ENCODE measurements around the gene LRRC28.
A peak's percentile ranks its signal among the peaks of the same experiment; 100 is the strongest.

LRRC28 gene

DNA sequence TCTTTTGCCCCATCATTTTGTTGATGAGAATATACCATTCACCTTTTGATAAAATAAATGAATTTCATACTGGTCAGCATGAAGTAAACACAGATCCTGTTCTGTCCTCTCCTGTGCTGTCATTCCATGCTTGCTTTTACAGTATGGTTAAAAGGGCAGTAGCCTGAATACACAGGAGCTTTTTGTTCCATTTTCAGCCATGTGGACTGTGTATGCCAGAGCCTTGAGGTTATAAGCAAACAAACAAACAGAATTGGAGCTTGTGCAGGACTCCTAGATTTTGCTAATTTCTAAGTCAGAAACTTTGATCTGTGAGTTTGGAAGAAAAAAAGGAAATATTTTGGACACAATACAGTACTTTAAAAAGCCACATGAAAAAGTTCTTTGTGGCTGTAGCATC, 91.9 kb downstream of the LRRC28 start:
- DNase-seq (ENCODE audit: low read depth in 2 of 2), result no peak

DNA sequence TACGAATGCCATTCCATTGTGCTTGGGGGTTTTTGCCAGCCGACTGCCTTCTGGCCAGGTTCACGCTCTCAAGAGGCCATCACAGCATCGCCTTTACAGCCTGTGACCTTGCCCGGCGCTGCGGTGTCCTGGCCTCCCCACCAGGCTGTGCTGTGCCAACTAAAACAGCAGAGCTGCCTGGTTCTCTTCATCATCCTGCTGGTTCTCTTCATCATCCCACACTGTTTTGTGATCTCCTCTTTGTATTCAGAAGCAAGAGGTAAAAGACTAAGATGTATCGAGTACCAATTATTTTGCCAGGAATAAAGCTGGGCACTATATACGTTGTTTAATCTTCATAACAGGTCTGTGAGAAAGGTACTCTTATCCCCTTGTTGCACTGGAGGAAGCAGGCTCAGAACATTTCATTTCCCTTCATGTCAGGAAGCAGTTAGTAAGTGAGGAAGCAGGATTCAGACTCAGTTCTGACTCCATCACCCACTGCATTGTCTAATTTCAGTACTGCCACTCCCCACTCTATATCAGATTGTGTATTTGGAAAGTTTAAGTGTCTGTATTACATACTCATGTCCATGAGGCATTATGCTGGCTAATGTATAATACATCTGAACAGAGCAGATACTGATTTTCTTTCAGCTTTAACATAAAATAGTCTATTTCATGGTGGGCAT, 92.7 kb downstream of the LRRC28 start:
- DNase-seq (ENCODE audit: low read depth in 2 of 2), result peak in 1 of 2 donors; percentile 23

DNA sequence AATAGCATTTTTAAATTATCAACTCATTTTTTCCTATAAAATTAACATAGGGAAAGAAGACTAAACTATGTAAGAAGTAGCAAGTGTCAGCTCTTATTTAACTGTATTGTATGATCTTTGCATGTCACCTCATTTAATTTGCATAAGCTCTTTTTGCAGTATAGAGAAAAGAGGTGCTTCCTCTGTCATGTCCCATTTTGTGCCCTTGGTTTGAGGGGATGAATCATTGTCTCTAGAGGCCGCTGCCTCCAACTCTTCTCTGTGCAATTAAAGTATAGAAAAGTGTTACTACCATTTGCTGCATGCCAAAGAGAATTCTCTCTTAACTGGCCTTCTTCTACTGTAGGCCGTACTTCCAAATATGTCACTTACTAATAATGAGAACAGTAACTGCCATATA, 93.4 kb downstream of the LRRC28 start:
- DNase-seq (ENCODE audit: low read depth in 2 of 2), result no peak

DNA sequence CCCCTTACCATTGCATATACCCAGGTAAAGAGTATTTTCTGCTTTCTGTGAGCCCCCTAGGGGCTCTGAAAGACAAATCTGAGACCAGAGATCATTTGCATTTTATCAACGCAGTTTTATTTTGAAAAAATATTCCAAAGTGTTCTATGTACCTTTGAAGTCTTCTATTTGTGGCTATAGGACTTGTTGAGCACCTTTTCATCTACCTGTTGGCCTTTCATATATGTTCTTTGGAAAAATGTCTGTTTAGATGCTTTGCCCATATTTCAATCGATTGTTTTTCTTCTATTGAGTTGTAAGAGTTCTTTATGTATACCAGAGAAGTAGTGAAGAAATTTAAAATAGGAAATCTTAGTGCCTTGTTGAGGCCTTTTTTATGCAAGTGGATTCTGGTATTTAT, 94.0 kb downstream of the LRRC28 start:
- DNase-seq (ENCODE audit: low read depth in 2 of 2), result no peak

DNA sequence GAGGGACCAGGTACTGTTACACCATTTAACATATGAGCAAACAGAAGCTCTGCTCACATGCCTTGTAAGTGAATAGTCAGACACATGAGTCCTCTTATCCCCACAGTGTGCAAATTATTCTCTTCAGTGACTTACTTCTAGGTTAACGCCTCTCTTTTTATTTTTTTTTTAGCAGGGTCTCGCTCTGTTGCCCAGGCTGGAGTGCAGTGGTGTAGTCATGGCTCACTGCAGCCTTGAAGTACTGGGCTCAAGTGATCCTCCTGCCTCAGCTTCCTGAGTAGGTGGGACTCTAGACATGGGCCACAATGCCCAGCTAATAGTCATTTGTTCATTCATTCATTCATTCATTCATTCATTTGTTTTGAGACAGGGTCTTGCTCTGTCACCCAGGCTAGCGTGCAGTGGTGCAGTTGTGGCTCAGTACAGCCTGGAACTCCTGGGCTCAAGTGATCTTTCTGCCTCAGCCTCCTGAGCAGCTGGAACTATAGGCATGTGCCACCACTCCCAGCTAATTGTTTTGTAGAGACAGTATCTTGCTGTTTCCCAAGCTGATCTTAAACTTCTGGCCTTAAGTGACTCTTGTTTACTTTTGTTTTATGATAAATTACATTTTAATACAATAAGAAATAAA, 94.7 kb downstream of the LRRC28 start:
- no peak for DNase-seq (ENCODE audit: low read depth in 2 of 2)

DNA sequence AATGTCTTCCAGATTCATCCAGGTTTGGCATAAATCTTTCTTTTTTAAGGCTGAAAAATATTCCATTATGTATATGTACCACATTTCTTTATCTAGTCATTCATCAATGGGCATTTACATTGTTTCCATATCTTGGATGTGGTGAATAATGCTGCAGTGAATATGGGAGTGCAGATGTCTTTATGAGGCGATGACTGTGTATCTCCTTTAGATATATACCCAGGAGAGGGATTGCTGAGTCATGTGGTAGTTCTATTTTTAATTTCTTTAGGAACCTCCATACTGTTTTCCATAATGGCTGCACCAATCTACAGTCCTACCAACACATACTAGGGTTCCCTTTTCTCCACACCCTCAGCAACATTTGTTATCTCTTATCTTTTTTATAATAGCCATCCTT, 96.3 kb downstream of the LRRC28 start:
- DNase-seq (ENCODE audit: low read depth in 2 of 2), result no peak

DNA sequence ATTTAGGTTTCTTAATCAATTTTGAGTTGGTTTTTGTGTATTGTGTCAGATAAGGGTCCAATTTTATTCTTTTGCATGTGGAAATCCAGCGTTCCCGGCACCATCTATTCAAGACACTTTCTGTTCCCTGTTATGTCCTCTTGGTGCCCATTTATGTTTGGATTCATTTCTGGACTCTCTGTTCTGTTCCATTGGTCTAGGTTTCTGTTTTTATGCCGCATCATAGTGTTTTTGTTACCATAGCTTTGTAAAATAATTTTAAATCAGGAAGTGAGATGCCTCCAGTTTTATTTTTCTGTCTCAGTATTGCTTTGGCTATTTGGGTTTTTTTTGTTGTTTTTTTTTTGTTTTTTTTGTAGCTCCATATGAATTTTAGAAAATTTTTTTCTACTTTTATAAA, 97.1 kb downstream of the LRRC28 start:
- no peak for DNase-seq (ENCODE audit: low read depth in 2 of 2)

DNA sequence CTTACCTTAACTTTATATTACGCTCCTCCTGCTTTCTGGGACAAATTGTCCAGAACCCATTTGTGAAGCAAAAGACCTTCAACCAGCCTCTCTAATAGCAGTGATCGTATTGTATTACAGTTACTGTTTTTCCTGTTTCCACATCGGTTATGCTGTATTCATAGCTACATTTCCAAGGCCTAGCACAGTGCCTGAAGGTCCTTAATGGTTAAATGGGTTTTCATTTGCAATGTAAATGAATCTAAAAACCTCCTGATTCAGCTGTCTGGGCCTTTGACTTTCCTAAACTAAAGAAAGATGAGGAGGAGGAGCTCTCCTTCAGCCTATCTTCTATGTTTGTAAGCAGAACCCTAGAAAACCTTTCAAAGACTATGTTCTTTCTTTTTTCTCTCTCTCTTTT, 99.1 kb downstream of the LRRC28 start:
- DNase-seq (ENCODE audit: low read depth in 2 of 2), result no peak

DNA sequence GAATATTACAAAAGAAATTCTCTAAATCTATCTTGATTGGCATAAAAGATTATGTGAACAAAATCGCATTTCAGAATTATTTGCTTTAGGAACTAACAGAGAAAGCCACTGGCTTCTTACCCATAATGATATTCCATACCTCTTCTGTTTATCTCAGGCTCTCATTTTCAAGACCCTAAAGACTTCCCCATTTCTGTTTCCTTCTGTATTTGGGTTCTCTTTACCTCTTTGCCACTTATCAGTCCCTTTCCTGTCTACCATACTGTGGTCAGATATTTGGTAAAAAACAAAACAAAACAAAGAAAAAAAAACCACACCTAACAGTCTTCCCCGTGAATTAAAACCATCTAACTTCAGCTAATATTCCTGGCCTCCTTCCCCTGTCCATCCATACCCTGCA, 108.5 kb downstream of the LRRC28 start:
- DNase-seq (ENCODE audit: low read depth in 2 of 2), result no peak

DNA sequence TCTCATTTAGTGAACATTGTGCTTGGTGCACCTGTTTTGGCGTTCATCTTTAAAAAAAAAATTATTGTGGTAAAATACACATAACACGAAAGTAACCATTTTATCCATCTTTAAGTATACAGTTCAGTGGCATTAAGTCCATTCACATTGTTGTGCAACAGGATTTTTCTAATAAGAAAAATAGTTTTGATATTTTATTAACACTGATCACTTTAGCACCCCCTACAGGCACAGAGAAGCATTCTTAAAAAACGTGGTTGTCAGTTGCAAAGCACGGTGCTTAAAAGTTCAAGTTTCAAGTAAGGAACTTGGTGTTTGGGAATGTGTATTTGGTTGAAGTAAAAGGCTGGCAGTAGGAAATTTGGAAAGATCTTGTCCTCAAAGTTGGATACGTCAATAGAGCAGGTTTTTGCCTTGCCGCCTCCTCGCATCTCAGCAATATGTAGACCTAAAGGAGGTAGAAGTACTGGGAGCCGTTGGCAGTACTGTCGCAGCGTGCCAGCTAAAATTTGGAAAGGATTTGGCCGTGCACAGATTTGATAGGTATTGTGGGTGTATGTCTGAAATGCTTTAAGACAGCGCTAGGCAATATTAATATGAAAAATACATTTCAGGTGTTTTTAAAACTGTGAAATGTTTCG, 110.4 kb downstream of the LRRC28 start:
- DNase-seq (ENCODE audit: low read depth in 2 of 2), result no peak

DNA sequence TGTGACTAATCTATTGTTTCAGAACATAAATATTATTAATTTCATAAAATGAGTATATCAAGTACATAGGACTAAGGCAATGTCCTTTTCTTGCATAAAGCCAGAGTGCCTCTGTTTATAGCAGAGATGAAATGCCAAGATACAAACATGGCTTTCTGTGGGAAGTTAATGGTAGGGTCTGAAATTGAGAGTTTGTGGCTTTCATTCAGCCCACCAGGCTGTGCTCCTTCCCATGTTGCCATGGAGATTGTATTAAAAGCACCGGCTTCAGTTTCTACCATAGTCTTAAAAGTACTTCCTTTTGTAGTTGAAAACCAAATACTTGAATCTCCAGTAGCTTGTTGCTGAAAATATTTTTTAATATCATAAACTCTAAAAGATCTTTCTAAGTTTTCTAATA, 114.0 kb downstream of the LRRC28 start:
- no peak for DNase-seq (ENCODE audit: low read depth in 2 of 2)

DNA sequence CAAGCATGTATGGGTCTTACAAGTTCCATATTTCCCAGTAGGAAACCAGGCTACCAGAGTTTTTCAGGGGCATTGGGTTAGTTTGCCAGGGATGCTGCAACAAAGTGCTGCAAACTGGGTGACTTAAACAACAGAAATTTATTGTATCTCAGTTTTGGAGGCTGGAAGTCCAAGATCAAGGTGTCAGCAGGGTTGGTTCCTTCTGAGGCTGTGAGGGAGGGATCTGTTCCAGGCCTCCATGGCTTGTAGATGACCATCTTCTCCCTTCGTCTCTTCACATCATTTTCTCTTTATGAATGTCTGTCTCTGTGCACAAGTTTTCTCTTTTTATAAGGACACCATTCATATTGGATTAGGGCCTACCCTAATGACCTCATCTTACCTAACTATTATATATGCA, 114.7 kb downstream of the LRRC28 start:
- no peak for DNase-seq (ENCODE audit: low read depth in 2 of 2)

DNA sequence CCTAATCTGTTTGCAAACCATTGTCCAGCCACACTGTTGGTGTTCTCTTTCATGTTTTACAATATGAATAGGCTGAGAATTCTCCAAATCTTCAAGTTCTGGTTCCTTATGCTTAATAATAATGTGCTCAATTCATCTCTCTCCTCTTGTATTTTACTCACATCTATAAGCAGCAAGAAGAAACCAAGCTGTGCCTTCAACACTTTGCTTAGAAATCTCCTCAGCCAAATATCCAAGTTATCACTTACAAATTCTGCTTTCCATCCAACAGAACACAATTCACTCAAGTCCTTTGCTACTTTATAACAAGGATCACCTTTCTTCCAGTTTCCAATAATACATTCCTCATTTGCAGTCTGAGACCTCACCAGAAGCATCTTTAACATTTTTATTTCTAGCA, 117.5 kb downstream of the LRRC28 start:
- DNase-seq (ENCODE audit: low read depth in 2 of 2), result no peak

DNA sequence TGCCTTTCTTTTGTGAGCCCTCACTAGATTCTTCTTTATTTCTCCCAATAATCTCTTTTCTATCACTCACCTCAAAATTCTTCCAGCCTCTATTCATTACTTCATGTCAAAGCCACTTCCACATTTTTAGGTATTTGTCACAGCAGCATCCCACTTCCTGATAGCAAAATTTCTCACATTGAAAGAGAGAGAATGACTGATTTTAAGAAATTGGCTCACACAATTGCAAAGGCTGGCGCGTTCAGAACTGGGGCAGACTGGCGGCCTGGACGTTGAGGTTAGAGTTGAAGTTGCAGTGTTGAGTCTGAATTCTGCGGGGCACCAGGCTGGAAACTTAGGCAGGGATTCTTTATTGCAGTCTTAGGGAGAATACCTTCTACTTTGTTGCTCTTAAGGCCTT, 117.9 kb downstream of the LRRC28 start:
- DNase-seq (ENCODE audit: low read depth in 2 of 2), result no peak

DNA sequence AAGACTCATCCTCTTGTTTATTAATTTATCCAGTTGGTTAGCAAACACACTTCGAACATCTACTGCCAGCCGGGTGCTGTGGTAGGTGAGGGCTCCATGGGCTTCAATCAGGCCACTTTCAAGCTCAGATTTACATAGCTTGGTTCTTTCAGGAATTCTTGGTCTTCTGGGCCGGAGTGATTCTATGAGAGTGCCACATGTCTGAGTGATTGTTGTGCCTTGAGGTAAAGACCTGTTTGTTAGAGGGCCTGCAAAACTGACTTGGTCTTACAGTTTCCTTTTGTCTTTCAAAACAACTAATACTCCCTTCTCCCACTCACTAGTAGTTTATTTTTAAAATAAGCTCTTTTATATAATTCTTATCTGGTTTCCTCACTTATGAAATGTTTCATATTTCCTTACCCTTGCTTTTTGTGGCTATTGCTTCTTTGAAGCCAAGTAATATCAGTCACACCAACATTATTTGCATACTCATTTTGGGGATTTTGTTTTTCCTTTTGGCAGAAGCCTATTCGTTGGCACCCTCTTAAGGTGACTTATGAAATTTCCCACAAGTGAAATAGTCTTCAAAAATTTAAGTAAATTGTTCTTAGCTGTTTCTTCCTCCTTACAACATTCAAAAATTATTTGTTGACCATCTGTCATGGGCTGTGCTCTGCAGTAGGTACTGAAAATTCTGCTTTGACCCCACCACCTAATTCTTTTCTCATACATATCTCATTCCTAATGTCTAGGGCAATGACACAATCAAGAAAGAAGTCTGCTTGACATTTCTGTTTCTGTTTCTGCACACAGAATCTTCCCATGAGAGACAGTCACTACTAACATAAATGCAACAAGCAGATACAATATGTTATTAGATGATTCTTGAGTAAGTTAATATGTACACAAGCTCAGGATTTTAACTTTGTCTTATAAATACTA, 120.2 kb downstream of the LRRC28 start:
- DNase-seq (ENCODE audit: low read depth in 2 of 2), result no peak

DNA sequence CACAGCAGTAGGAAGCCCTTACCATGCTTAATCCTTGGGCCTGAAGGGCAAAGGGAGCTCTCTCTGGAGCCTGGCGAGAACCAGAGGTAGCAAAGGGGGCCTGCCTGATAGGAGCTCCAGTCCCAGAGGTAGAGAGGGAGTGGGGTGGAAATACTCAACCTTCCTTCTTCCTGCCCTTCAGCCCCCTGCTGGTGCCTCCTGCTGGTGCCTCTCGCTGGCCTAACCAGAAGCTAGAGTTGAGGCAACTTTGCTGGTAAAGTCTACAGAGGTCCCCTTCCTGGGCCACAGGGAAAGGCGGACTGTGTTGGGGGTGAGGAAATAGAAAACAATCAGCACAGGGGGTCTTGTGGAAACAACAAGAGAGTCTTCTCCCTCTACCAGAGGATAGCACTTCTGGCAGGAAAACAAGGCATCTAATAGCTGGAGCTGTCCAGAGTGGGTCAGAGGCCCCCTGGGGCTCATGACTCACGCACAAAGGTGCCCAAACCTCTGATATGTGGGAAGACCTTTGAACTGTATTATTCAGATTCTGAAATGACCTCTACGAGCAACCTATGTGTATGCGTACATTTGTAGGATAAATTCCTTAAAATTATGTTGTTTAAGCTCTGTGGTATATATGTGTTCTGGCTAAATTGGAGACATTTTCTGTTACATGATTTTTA, 133.9 kb downstream of the LRRC28 start:
- DNase-seq (ENCODE audit: low read depth in 2 of 2), result no peak

DNA sequence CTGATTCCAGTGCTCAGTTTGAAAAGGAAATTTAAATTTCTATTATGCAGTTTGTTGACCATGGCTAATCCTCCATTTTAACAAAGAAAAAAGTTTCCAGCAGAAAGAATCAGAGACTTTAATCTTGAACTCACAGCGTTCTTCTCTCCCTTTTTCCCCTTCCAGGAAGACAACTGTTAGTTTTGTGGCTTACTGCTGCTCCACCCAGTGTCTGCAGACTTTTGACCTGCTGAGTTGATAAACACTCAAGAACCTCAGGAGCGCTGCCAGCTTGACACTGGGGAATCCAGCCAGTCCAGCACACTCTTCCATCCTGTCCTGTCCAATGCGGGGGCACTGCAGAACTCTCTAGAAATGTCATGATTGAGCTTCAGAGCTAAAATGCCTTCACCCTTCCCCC, 134.6 kb downstream of the LRRC28 start:
- no peak for DNase-seq (ENCODE audit: low read depth in 2 of 2)

DNA sequence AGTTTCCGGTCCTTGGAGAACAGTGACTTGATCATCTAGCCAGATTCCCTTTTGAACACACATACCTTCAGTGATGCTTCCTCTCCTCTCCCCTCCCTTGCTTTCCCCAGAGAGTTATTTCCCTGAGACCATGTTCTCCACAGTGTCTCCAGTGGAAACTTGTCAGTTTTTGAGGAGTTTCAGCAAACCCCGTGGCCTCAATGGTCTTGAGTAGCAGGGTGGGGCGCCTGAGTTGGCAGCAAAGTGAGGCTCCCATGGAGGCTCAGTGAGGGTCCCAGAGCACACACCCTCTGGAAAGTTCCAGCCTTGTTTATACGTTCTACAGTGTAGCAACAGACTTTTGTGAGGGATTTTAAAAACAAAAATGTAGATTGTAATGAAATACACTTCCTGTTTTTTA, 135.1 kb downstream of the LRRC28 start:
- DNase-seq (ENCODE audit: low read depth in 2 of 2), result no peak

DNA sequence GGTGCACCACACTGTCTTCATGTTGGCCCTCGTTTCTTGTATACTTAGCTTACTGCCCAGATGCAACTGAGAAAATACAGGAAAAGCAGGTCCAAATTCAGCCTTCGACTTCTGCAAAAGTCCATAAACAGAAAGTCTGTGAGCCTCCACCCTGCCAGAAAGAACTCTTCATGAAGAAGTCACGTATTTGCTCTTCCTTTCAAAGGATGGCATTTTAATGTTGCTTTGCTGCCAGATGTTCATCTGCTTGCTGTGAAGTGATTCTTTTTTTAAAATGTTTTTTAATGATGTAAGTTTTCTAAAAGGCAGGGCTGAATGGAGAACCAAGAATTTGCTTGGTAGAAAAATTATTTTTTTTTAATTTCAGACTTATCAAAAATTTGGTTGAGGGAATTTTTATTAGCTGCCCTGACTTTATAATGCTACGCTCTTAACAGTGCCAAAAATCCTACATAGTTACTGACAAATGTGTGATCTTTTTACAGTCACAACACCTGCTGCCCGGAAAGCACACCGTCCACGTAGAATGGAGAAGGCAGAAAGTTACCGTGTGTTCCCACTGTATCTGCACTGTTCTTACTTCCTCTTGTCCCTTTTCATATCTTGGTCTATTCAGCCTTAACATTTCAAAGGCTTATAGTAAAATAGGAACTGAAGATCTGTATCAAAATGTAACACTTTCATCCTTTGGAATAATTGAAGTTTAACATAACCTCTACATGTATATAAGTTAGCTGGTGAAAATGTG, 136.3 kb downstream of the LRRC28 start:
- DNase-seq (ENCODE audit: low read depth in 2 of 2), result no peak

DNA sequence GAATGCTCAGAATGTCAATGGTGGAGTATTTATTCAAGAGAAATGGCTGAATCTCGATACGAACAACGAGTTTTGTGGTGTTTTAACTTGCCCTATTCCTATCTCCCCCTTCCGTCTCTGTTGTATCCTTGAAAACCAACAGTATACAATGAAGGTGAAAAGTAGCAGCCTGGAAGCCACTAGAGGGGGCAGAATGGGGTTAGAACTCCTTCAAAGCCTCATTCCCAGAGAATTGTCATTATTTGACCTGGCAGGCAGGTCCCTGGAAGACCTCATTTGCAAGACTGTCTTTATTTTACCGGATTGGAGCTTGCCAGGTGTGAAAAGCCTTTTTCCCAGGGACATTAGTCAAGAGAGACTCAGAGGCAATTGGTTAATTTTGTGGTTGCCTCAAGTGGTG, 139.4 kb downstream of the LRRC28 start:
- DNase-seq (ENCODE audit: low read depth in 2 of 2), result no peak

DNA sequence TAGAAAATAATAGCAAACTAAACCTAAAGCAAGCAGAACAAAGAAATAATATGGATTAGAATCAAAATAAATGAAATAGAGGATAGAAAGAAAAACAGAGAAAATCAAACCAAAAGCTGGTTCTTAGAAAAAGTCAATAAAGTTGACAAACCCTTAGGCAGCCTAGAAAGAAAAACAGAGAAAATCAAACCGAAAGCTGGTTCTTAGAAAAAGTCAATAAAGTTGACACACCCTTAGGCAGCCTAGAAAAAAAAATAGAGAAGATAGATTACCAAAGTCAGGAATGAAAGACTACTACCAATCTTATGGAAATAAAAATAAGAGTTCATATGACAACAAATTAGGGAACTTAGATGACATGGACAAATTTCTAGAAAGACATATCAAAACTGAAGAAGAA, 142.4 kb downstream of the LRRC28 start:
- DNase-seq (ENCODE audit: low read depth in 2 of 2), result no peak

All from activated CD4-positive, alpha-beta T cell treated with anti-CD3 and anti-CD28 coated beads for 24 hours (primary cell).